ENCODE data around the gene RNU6-8. TPM values are rescaled to one million over a fixed set of nuclear protein-coding genes. Genes with fewer than 3 reads are reported as not detected.

Gene RNU6-8
- total RNA-seq, 1 experiment from 2014 or later, result not detected

- no peak for DNase-seq (ENCODE audit: low spot score)
Measured at GRCh38 chr14:32205554-32205953, 2.5 kb upstream of the RNU6-8 start.

GRCh38 chr14:32203928-32204357 lies 874 bp upstream of the RNU6-8 start:
- no peak for DNase-seq (ENCODE audit: low spot score)

GRCh38 chr14:32202491-32202997 lies 525 bp downstream of the RNU6-8 start:
- no peak for DNase-seq (ENCODE audit: low spot score)

GRCh38 chr14:32201816-32202490 lies 1.1 kb downstream of the RNU6-8 start, which contains the start of gene RNU6-7:
Gene RNU6-7, plus strand, starts transcription at chr14:32202045.
- DNase-seq (ENCODE audit: low spot score), result peak; percentile 33

- peak; percentile 64 for DNase-seq (ENCODE audit: low spot score)
Measured at GRCh38 chr14:32201193-32201815, 1.8 kb downstream of the RNU6-8 start.

- DNase-seq (ENCODE audit: low spot score), result no peak
Measured at GRCh38 chr14:32200368-32201192, 2.5 kb downstream of the RNU6-8 start.

GRCh38 chr14:32197919-32198318 lies 5.2 kb downstream of the RNU6-8 start:
- no peak for DNase-seq (ENCODE audit: low spot score)

- DNase-seq (ENCODE audit: low spot score), result no peak
Measured at GRCh38 chr14:32195636-32196035, 7.4 kb downstream of the RNU6-8 start.

GRCh38 chr14:32193532-32193931 lies 9.5 kb downstream of the RNU6-8 start:
- DNase-seq (ENCODE audit: low spot score), result no peak

GRCh38 chr14:32192712-32193373 lies 10.2 kb downstream of the RNU6-8 start:
- DNase-seq (ENCODE audit: low spot score), result no peak

GRCh38 chr14:32190673-32191072 lies 12.4 kb downstream of the RNU6-8 start:
- peak; percentile 23 for DNase-seq (ENCODE audit: low spot score)

- no peak for DNase-seq (ENCODE audit: low spot score)
Measured at GRCh38 chr14:32189811-32190210, 13.3 kb downstream of the RNU6-8 start.

- DNase-seq (ENCODE audit: low spot score), result no peak
Measured at GRCh38 chr14:32186248-32186647, 16.8 kb downstream of the RNU6-8 start.

- no peak for DNase-seq (ENCODE audit: low spot score)
Measured at GRCh38 chr14:32185097-32185496, 18.0 kb downstream of the RNU6-8 start.

GRCh38 chr14:32183151-32184058 lies 19.7 kb downstream of the RNU6-8 start:
- no peak for DNase-seq (ENCODE audit: low spot score)

GRCh38 chr14:32171469-32171868 lies 31.6 kb downstream of the RNU6-8 start:
- DNase-seq (ENCODE audit: low spot score), result no peak

- DNase-seq (ENCODE audit: low spot score), result no peak
Measured at GRCh38 chr14:32169191-32169590, 33.9 kb downstream of the RNU6-8 start.

- no peak for DNase-seq (ENCODE audit: low spot score)
Measured at GRCh38 chr14:32167907-32168306, 35.2 kb downstream of the RNU6-8 start.

- DNase-seq (ENCODE audit: low spot score), result no peak
Measured at GRCh38 chr14:32166924-32167323, 36.1 kb downstream of the RNU6-8 start.

- DNase-seq (ENCODE audit: low spot score), result no peak
Measured at GRCh38 chr14:32166029-32166428, 37.0 kb downstream of the RNU6-8 start.
